Activated naive CD8-positive, alpha-beta T cell treated with anti-CD3 and anti-CD28 coated beads, Interleukin-2, amount 10 ng/mL, durations not matched to agents 7 days and 5 days (primary cell): ENCODE measurements around the gene RNF223. TPM values are rescaled to one million over a fixed set of nuclear protein-coding genes. Genes with fewer than 3 reads are reported as not detected.
A peak's percentile ranks its signal among the peaks of the same experiment; 100 is the strongest.

Experiments
- ATAC-seq: fragments of 150-1000 bp; cut with Tn5 transposase; one replicate; pipeline ENCODE4 v1.10.0; 2021; ENCODE audit warnings: low read depth, moderate library complexity
- POLR2A ChIA-PET: fragments of 350-600 bp; sonication (Branson Sonifier 250); formaldehyde crosslinking; loops from one replicate; lab custom pipeline; 2021; ENCODE audit warnings: antibody characterized with exemption; lab: Charles Lee
- DNase-seq: peaks from one replicate; pipeline ENCODE4 v3.0.0; 2021
- H3K27ac Mint-ChIP-seq: one replicate; pipeline ENCODE4 v1.8.0; 2022; ENCODE audit warnings: mild to moderate bottlenecking, mixed read lengths
- H3K27me3 Mint-ChIP-seq: one replicate; pipeline ENCODE4 v1.8.0; 2022; ENCODE audit warnings: mild to moderate bottlenecking, moderate library complexity, mixed read lengths
- H3K36me3 Mint-ChIP-seq: one replicate; pipeline ENCODE4 v1.8.0; 2021; ENCODE audit warnings: mild to moderate bottlenecking, mixed read lengths
- H3K4me1 Mint-ChIP-seq: one replicate; pipeline ENCODE4 v1.8.0; 2021; ENCODE audit warnings: mixed read lengths
- H3K4me3 Mint-ChIP-seq: one replicate; pipeline ENCODE4 v1.8.0; 2022; ENCODE audit warnings: mild to moderate bottlenecking, moderate library complexity, mixed read lengths
- H3K9me3 Mint-ChIP-seq: one replicate; pipeline ENCODE4 v1.8.0; 2021; ENCODE audit warnings: mixed read lengths
- total RNA-seq, 2 experiments: library from RNA; stranded (reverse); gene quantifications; one replicate each; pipeline ENCODE4 v1.2.3, GENCODE V29; 2021

Gene RNF223
- total RNA-seq, 2 experiments from 2014 or later: not detected

GRCh38 chr1:1088029-1088800 is 14.1 kb upstream of the RNF223 start:
- Mint-ChIP-seq H3K9me3 (peaks cover 3% of the 10 kb centered on the region), H3K27me3 (peaks cover 3% of the 10 kb centered on the region), H3K27ac (no peak overlapping the region), H3K4me1 (peaks cover 1% of the 10 kb centered on the region), H3K4me3 (no peak overlapping the region), H3K36me3 (peaks cover 8% of the 10 kb centered on the region)
- POLR2A ChIA-PET: no interaction called here
- DNase-seq (no peak), ATAC-seq (no peak)

GRCh38 chr1:1087351-1088028 is 13.4 kb upstream of the RNF223 start:
- Mint-ChIP-seq H3K4me1 (peaks cover 1% of the 10 kb centered on the region), H3K4me3 (no peak overlapping the region), H3K27ac (no peak overlapping the region), H3K36me3 (peaks cover 6% of the 10 kb centered on the region), H3K9me3 (no peaks in the 10 kb centered on the region), H3K27me3 (no peaks in the 10 kb centered on the region)
- ATAC-seq (no peak), DNase-seq (no peak)
- POLR2A ChIA-PET: no interaction called here

GRCh38 chr1:1086911-1087341 is 12.8 kb upstream of the RNF223 start:
- POLR2A ChIA-PET: no interaction called here
- peaks cover 1% of the 10 kb centered on the region for H3K4me1 Mint-ChIP-seq
- no peak for ATAC-seq
- H3K4me3 Mint-ChIP-seq: no peak overlapping the region
- peaks cover 6% of the 10 kb centered on the region for H3K36me3 Mint-ChIP-seq
- no peaks in the 10 kb centered on the region for H3K27me3 Mint-ChIP-seq
- H3K9me3 Mint-ChIP-seq: no peaks in the 10 kb centered on the region
- H3K27ac Mint-ChIP-seq: no peak overlapping the region
- no peak for DNase-seq

DNA sequence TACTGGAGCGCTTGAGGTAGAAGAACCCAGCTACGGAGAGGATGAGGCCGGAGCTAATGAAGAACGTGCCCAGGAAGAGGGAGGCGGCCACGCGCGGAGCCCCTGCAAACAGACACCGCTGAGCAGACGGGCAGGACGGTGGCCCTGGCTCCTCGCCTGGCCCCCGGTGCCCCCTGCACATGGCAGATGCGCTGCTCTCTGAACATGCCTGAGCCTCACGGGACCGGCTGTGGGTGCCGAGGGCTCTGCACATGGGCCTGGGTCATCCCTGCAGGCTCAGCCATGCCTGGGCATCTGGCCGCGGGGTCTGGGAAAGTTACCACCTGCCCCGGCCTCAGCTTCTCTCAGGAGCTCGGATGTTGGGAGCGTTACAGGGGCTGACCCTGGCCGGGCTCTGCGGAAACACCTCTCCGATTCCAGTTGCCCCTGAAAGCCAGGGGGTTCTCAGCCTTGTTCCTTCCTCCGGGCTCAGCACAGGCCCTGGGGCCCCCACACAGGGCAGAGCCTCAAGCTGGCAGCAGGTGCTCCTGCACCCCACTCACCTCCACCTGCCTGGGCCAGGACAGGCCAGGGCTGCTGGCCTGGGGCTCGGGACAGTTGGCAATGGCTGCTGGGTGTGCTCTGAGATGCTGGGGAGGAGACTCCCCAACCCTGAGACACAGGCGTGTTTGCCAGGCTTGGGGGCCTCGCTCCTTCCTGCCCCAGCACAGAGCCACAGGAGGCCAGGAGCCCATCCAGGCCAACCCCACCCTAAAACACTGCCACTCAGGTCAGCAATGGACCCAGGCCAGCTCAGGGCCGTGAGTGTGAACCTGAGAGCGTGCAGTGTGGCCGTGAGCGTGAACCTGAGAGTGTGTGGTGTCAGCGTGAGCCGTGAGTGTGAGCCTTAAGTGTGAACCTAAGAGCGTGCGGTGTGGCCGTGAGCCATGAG is 12.1 kb upstream of the RNF223 start:
- POLR2A ChIA-PET: no interaction called here
- Mint-ChIP-seq H3K27me3 (no peaks in the 10 kb centered on the region), H3K27ac (no peak overlapping the region), H3K9me3 (no peaks in the 10 kb centered on the region), H3K4me3 (no peak overlapping the region), H3K36me3 (peaks cover 4% of the 10 kb centered on the region), H3K4me1 (peaks cover 1% of the 10 kb centered on the region)
- no peak for ATAC-seq
- DNase-seq: no peak

- Mint-ChIP-seq H3K9me3 (no peaks in the 10 kb centered on the region), H3K4me3 (no peak overlapping the region), H3K27me3 (no peaks in the 10 kb centered on the region), H3K4me1 (peaks cover 1% of the 10 kb centered on the region), H3K36me3 (peaks cover 4% of the 10 kb centered on the region), H3K27ac (no peak overlapping the region)
- ATAC-seq (no peak), DNase-seq (no peak)
- POLR2A ChIA-PET: no interaction called here
Measured at GRCh38 chr1:1085171-1085841, 11.2 kb upstream of the RNF223 start.

GRCh38 chr1:1084372-1085170 is 10.5 kb upstream of the RNF223 start:
- POLR2A ChIA-PET: no interaction called here
- DNase-seq: peak; percentile 30
- H3K4me1 Mint-ChIP-seq: peaks cover 1% of the 10 kb centered on the region
- no peak overlapping the region for H3K4me3 Mint-ChIP-seq
- no peaks in the 10 kb centered on the region for H3K9me3 Mint-ChIP-seq
- H3K27ac Mint-ChIP-seq: no peak overlapping the region
- peaks cover 4% of the 10 kb centered on the region for H3K36me3 Mint-ChIP-seq
- no peaks in the 10 kb centered on the region for H3K27me3 Mint-ChIP-seq
- ATAC-seq: no peak

DNA sequence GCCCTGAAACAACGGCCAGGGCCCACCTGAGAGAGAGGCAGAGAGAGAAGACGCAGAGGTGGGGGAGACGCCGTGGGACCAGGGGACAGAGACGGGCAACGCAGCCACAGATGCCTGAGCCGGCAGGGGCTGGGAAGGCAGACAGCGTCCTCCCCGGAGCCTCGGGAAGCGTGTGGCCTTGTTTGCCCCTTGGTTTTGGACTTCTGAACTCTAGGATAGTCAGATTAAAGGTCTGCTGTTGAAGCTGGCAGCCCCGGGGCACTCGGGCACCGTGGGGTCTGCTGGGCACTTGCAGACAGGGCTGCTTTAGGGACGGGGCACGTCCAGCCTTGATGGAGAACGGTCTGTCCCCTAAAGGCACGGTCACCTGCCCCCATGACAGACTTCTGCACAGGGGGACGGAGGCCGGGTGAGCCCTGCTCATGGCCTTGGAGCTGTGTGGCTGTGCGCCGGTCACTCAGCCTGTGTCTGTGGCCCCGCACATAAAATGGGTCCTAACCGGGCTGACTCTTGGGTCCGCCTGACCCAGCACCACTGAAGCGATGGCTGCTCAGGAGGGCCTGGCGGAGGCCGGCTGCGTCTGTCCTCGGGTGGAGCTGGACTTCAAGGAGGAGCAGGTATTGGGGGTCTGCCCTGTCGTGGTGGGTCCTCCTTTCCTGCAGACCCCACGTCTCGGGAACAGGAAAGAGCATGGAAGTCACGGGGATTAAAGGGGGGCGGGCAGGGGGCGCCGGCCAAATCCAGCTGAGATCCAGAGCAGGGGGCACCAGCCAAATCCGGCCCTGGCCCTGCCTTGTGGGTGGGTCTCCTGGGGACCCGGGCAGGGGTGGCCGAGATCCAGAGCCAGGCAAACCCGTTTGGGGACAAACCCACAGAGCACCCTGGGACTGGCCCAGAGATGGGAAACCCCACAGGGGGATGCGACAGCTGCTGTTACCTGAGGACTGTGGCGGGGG is 9.6 kb upstream of the RNF223 start:
- Mint-ChIP-seq H3K9me3 (no peaks in the 10 kb centered on the region), H3K4me3 (no peak overlapping the region), H3K4me1 (peaks cover 4% of the 10 kb centered on the region), H3K36me3 (peaks cover 4% of the 10 kb centered on the region), H3K27ac (no peak overlapping the region), H3K27me3 (no peaks in the 10 kb centered on the region)
- DNase-seq (peak; percentile 29), ATAC-seq (no peak)
- POLR2A ChIA-PET: no interaction called here

- DNase-seq: peak; percentile 31
- POLR2A ChIA-PET: no interaction called here
- H3K4me3 Mint-ChIP-seq: no peak overlapping the region
- peaks cover 4% of the 10 kb centered on the region for H3K4me1 Mint-ChIP-seq
- no peak overlapping the region for H3K27ac Mint-ChIP-seq
- no peaks in the 10 kb centered on the region for H3K27me3 Mint-ChIP-seq
- H3K9me3 Mint-ChIP-seq: no peaks in the 10 kb centered on the region
- no peak for ATAC-seq
- peaks cover 2% of the 10 kb centered on the region for H3K36me3 Mint-ChIP-seq
Measured at GRCh38 chr1:1082776-1083415, 8.8 kb upstream of the RNF223 start.

GRCh38 chr1:1082239-1082775 is 8.2 kb upstream of the RNF223 start:
- ATAC-seq (no peak), DNase-seq (peak; percentile 34)
- Mint-ChIP-seq H3K36me3 (peaks cover 2% of the 10 kb centered on the region), H3K27ac (no peak overlapping the region), H3K4me1 (peaks cover 4% of the 10 kb centered on the region), H3K9me3 (no peaks in the 10 kb centered on the region), H3K4me3 (no peak overlapping the region), H3K27me3 (no peaks in the 10 kb centered on the region)
- POLR2A ChIA-PET: no interaction called here

- Mint-ChIP-seq H3K27ac (no peak overlapping the region), H3K4me1 (peaks cover 3% of the 10 kb centered on the region), H3K36me3 (peaks cover 2% of the 10 kb centered on the region), H3K27me3 (no peaks in the 10 kb centered on the region), H3K9me3 (no peaks in the 10 kb centered on the region), H3K4me3 (no peak overlapping the region)
- ATAC-seq (no peak), DNase-seq (no peak)
- POLR2A ChIA-PET: no interaction called here
Measured at GRCh38 chr1:1081311-1082238, 7.5 kb upstream of the RNF223 start.
